Pancreas (tissue), 10 donors: ENCODE data around the gene ARF4. TPM values are rescaled to one million over a fixed set of nuclear protein-coding genes. Genes with fewer than 3 reads are reported as not detected.

Experiments
- ATAC-seq, 4 donors: fragments of 200-7000 bp; cut with Tn5 transposase; one replicate each; pipeline versions ENCODE4 v1.8.0 to v1.9.1; 2020; ENCODE audit warnings: mild to moderate bottlenecking in 4 of 4, moderate library complexity in 4 of 4
- DNase-seq, 6 donors: peaks; one replicate each; pipeline ENCODE4 v3.0.0-alpha.2; 2020
- FAIRE-seq: peaks from 2 replicates; lab custom pipeline; 2012; peaks lifted over from hg19 to GRCh38; lab: Jason Lieb, UNC
- H3K27ac ChIP-seq, 4 donors: fragments of 200-600 bp; sonication (generic); 1 replicate in 3 of 4; 2 replicates in 1 of 4; pipeline versions ENCODE4 v1.5.0 to v1.8.0; 2020
- H3K27me3 ChIP-seq, 4 donors: fragments of 200-600 bp; one replicate each; pipeline ENCODE4 v1.8.0; 2021
- H3K36me3 ChIP-seq, 3 donors: fragments of 200-600 bp; sonication (generic) in 1 of 3; one replicate each; pipeline versions ENCODE4 v1.5.0 to v1.8.0; 2020 to 2021
- H3K4me1 ChIP-seq, 3 donors: fragments of 200-600 bp; one replicate each; pipeline ENCODE4 v1.8.0; 2021
- H3K4me3 ChIP-seq, 4 donors: fragments of 200-600 bp; sonication (generic) in 2 of 4; one replicate each; pipeline versions ENCODE4 v1.5.0 to v1.8.0; 2020 to 2021
- H3K9me3 ChIP-seq, 4 donors: fragments of 200-600 bp; one replicate each; pipeline ENCODE4 v1.8.0; 2021
- WGBS, 2 donors: extraction: QIAGEN DNeasy Blood & Tissue Kit; methylation state at CpG; one replicate each; pipeline ENCODE4 v1.1.7; 2013; 5-methylcytosine and 5-hydroxymethylcytosine counted together
- intact Hi-C, 3 donors: fragments of 100-400 bp; cut with DNase I; formaldehyde crosslinking; loops; one replicate each; pipeline versions ENCODE4 v1.11.1 to v1.14.2; 2022
- polyA plus RNA-seq, 2 donors: library from polyadenylated mRNA; stranded (reverse); fragments of 200-250 nt; gene quantifications; one replicate each; pipeline ENCODE4 v1.2.3, GENCODE V29; 2013
- total RNA-seq, 6 donors: library from RNA; stranded (reverse); fragmentation: NEBNext Ultra II Directional in 4 of 6; extraction: Animal tissue kit (Norgen Biotek cat#: 25700) in 4 of 6; gene quantifications; one replicate each; pipeline versions ENCODE4 v1.2.1 to v1.2.4, GENCODE V29; 2021 to 2023
- TF ChIP-seq, protein P1 (sequence below), 4 donors: fragments of 200-600 bp; sonication (generic) in 3 of 4; IDR thresholded peaks; one replicate each; pipeline versions ENCODE4 v1.5.0 to v1.8.0; 2021; ENCODE audit warnings: antibody characterized with exemption in 4 of 4
- donor health status: healthy with polysubstance abuse.
- donor health status: DM: no; HTN: no; CAD: no; lungs with moderate emphysema.
- donor health status: DM: no; HTN: no; CAD: no.
- donor health status: control.
- donor health status: control.
- donor health status: Bipolar disorder and iron deficiency.
- donor health status: DM: yes; HTN: yes; CAD: no.
- donor health status: DM: no; HTN: no; CAD: no.
- donor health status: DM: no; HTN: no; CAD: no.
- donor health status: DM: yes; HTN: yes; CAD: no.

ARF4 gene
- total and polyA plus RNA-seq, 8 donors, result 46.1 to 99.9 (median 67.5) TPM

DNA sequence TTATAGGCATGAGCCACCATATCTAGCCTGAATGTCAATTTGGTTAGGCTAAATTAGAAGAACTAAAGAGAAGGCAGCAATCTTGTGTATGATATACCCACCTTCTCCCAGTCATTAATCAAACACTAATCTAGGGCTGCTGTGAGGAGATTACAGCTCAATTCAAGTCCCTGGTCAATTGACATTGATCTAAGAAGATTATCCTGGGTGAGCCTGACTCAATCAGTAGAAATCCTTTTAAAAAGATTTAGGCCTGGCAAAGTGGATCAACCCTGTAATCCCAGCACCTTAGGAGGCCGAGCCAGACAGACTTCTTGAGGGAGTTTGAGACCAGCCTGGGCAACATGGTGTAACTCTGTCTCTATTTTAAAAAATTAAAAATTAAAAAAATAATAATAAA lies 50.5 kb downstream of the ARF4 start:
- Histone ChIP-seq H3K27ac (no peak overlapping the region), H3K4me1 (peaks cover 3 to 17% (median 5%) of the 10 kb centered on the region in 3 donors), H3K27me3 (no peaks in the 10 kb centered on the region), H3K9me3 (no peaks in the 10 kb centered on the region), H3K36me3 (no peaks in the 10 kb centered on the region), H3K4me3 (no peak overlapping the region)
- no peak for DNase-seq
- intact Hi-C loops, result no loop called here
- TF ChIP-seq, protein P1, sequence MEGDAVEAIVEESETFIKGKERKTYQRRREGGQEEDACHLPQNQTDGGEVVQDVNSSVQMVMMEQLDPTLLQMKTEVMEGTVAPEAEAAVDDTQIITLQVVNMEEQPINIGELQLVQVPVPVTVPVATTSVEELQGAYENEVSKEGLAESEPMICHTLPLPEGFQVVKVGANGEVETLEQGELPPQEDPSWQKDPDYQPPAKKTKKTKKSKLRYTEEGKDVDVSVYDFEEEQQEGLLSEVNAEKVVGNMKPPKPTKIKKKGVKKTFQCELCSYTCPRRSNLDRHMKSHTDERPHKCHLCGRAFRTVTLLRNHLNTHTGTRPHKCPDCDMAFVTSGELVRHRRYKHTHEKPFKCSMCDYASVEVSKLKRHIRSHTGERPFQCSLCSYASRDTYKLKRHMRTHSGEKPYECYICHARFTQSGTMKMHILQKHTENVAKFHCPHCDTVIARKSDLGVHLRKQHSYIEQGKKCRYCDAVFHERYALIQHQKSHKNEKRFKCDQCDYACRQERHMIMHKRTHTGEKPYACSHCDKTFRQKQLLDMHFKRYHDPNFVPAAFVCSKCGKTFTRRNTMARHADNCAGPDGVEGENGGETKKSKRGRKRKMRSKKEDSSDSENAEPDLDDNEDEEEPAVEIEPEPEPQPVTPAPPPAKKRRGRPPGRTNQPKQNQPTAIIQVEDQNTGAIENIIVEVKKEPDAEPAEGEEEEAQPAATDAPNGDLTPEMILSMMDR (IDR thresholded peaks at IDR 0.05), result no peak
- WGBS, 2 donors, result 92 to 97% methylated on average over 1 of the region's 1 CpG
- ATAC-seq, result no peak
- FAIRE-seq, result no peak

DNA sequence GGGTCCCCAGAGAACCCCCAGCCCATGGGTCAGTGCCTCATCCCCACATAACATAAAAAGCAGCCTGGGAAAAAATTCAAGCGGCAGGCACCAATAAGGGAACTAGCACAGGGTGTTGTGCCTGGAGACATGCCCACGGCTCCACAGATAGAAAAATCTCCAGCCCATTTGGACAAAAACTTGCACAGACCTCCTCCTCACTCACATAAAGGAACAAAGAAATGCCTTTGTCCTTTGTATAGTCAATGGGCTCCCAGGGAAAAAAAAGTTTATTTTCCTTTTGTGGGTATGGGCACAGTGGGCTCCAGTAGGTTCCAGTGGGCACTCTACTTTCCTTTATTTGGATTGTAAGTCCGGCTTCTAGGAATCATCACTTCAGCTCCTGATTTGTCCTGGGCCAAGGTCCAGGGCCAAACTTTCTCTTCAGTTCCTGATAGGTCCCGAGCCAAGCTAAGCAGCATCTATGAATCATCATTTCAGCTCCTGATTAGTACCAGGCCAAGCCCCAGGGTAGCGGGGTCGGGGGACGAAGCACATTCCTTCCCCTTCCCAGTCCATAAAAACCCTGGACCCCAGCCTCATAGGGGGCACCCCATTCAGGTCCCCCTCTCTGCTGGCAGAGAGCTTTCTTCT lies 51.4 kb downstream of the ARF4 start:
- Histone ChIP-seq H3K27me3 (no peaks in the 10 kb centered on the region), H3K36me3 (no peaks in the 10 kb centered on the region), H3K27ac (peak overlapping the region in 3 of 4 donors; percentile 56 to 75 (median 59)), H3K4me3 (no peak overlapping the region), H3K9me3 (no peaks in the 10 kb centered on the region), H3K4me1 (peaks cover 3 to 17% (median 5%) of the 10 kb centered on the region in 3 donors)
- TF ChIP-seq, protein P1 (IDR thresholded peaks at IDR 0.05), result no peak
- FAIRE-seq (no peak), ATAC-seq (peak in 3 of 4 donors; percentile 39 to 51 (median 49)), DNase-seq (peak in 1 of 6 donors; percentile 32)
- intact Hi-C loops, result no loop called here
- 57 to 66% methylated on average over 7 of the region's 7 CpGs for WGBS, 2 donors

DNA sequence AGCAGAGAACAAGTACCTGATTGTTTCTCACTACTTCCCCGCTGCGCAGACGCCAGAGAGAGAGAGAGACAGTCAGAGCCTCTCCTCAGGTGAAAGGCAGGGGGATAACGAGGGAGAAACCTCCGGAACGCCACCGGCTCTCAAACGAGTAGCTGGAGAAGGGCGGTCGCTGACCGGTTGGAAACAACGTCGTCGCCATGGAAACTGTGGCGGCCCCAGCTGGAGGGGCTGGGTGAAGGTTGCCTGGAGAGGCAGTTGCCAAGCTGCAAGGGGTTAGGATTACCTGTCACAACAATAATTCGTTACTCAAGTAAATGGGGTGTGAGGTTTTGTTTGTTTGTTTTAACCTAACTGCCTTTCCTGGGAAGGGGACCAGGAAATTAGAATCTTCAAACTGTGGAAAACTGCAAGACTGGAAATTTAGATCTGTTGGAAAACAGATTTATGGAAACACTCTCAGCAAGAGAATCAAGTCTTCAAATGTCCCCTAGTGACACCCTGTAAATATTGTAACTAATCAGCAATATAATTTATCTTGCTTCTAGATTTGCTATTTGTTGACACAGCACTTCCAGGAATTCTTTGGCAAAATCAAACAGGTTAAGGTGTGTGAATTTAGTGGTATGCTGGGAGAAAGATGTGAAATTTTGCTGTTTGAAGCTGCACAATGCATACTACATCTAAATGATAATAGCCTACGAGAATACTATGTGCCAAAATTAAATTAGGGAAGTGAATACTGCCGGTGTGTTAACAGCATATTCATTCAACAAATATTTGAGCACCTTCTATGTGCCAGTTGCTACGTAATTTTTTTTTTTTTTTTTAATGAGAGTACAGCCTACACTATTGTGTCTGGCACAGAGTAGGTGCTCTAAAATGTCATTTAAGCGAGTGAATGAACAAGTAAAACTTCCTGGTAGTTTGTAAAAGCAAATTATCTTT lies 52.7 kb downstream of the ARF4 start, which contains the start of gene DNAH12:
DNAH12 (minus strand) TSS at position 164 of the 945 bp plus-strand sequence. CDS start 1,474 bp downstream, outside the sequence.
- Histone ChIP-seq H3K27me3 (no peaks in the 10 kb centered on the region), H3K27ac (peak within 1 kb of the TSS; percentile 53 to 75 (median 58)), H3K9me3 (no peaks in the 10 kb centered on the region), H3K4me1 (peaks cover 3 to 17% (median 5%) of the 10 kb centered on the region in 3 donors), H3K36me3 (no peaks in the 10 kb centered on the region), H3K4me3 (peak within 1 kb of the TSS in 2 of 4 donors; percentile 27 to 36)
- DNase-seq (peak; percentile 73 to 91 (median 81)), ATAC-seq (peak; percentile 87 to 94 (median 90)), FAIRE-seq (no peak)
- 1 to 2% methylated on average over 20 of the region's 20 CpGs for WGBS, 2 donors
- intact Hi-C loops, result no loop called here
- TF ChIP-seq, protein P1 (IDR thresholded peaks at IDR 0.05), result no peak

DNA sequence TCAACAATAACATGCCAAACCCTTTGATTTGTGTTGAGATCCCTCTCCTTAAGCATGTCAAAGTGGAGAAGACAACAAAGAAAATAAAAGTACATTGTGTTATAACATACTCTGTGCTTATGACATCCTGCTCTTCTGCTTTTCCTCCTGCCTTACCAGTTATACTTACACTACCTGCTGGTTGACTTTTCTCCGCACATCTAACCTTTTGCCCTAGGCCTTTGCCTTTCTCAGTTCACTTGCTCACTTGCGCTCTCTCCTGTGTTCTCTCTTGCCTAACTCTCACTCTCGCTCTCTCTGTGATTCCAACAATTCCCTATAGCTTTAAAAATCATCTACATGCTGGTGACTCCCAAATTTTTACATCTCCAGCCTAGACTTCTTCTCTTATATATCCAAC lies 58.7 kb downstream of the ARF4 start:
- Histone ChIP-seq H3K4me3 (no peak overlapping the region), H3K27ac (no peak overlapping the region), H3K27me3 (no peaks in the 10 kb centered on the region), H3K4me1 (no peaks in the 10 kb centered on the region), H3K36me3 (no peaks in the 10 kb centered on the region), H3K9me3 (no peaks in the 10 kb centered on the region)
- 93 to 95% methylated on average over 3 of the region's 3 CpGs for WGBS, 2 donors
- intact Hi-C loops, result no loop called here
- ATAC-seq, result no peak
- DNase-seq, result no peak
- FAIRE-seq, result no peak
- TF ChIP-seq, protein P1 (IDR thresholded peaks at IDR 0.05), result no peak
